Keratinocyte (primary cell): ENCODE results near the gene CACNG4.

Experiments used
- CTCF ChIP-seq, 3 experiments: IDR thresholded peaks in 1 of 3; conservative IDR thresholded peaks in 1 of 3; optimal IDR thresholded peaks in 1 of 3; 2 replicates in 2 of 3; 3 replicates in 1 of 3; pipeline versions ENCODE3 to v1.5.1; 2011; ENCODE audit warnings: low read length in 3 of 3, mild to moderate bottlenecking in 3 of 3, moderate library complexity in 2 of 3, control low read depth in 1 of 3, inconsistent platforms in 1 of 3; ENCODE audit not compliant: insufficient read depth in 2 of 3; ENCODE audit errors: extremely low read depth in 1 of 3
- EZH2 ChIP-seq: IDR thresholded peaks from one replicate; pipeline ENCODE4 v1.6.1; 2012; ENCODE audit warnings: inconsistent platforms, mild to moderate bottlenecking, low read length, moderate library complexity

GRCh38 chr17:67032382-67032781, 67.9 kb downstream of the CACNG4 start:
- TF ChIP-seq CTCF (optimal IDR thresholded peaks at IDR 0.05 in 1 of 3, IDR thresholded peaks at IDR 0.05 in 1 of 3, conservative IDR thresholded peaks at IDR 0.05 in 1 of 3; ENCODE audit: extremely low read depth in 1 of 3, insufficient read depth in 2 of 3, low read length in 3 of 3) (no peak), EZH2 (no peak)
